ENCODE data around the gene ZNF783.

- TF ChIP-seq CTCF (IDR thresholded peaks at IDR 0.05; ENCODE audit: low read length): no peak
- no peak for TF ChIP-seq EZH2 (IDR thresholded peaks at IDR 0.05; ENCODE audit: borderline replicate concordance, low read length)
Observed at GRCh38 chr7:149254181-149254858, 7.7 kb upstream of the ZNF783 start.

Data from OCI-LY1 (cell line).